Renal cortex interstitium (tissue), 11 donors: Measurements from ENCODE around the gene PARVB. TPM values are rescaled to one million over a fixed set of nuclear protein-coding genes. Genes with fewer than 3 reads are reported as not detected.
"Not testable (repeated sequence)": the region's sequence is repeated elsewhere in the genome, so short reads cannot be mapped to it uniquely, and the experiment has no call there.

ENCODE experiments used
- DNase-seq, 11 donors: peaks; one replicate each; pipeline ENCODE4 v3.0.0-alpha.2; 2013; ENCODE audit warnings: low read depth in 9 of 11, low spot score in 4 of 11; ENCODE audit errors: extremely low read depth in 1 of 11
- polyA plus RNA-seq, 3 donors: library from polyadenylated mRNA; unstranded; fragments of 120-200 nt; gene quantifications; one replicate each; pipeline ENCODE4 v1.2.1, GENCODE V29; 2013; ENCODE audit not compliant: insufficient read length in 3 of 3

The PARVB gene
- polyA plus RNA-seq, 3 donors: 16.2 to 21.7 (median 20.2) TPM

DNA sequence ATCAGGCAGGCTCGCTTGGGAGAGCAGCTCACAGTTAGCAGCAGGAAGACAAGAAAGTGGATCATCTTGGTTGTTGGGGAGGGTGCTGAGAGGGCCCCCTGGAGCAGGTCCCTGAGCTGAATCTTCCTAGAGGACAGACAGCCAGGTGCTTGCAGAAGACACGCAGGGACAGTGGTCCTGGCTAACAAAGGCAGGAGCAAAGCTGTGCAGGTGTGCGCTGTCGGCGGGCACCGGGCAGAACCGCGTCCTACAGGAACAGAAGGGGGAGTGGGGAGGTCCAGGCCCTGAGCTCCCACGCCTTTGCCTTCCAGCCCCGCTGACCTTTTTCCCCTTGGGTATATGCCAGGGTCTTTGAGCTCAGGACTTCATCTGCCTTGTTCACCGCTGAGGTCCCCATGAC is 30.1 kb upstream of the PARVB start:
- no peak for DNase-seq

DNA sequence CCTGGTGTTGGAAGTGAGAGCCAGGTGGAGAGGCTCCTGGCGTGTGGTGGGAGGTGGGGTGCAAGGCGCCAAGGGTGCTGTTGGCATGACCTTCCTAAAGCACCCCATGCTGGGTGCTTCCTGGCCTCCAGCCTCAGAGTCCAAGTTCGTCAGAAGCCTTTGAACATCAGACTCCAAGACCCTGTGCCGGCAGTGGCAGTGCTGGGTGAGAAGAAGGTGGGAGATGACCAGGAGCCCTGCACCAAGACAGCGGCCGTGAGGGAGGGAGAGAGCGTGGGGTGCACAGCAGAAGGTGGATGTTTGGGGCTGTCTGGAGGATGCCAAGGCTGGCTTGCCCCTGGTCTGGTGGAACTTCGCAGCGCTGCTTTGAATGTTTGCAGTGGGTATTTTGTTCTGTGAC is 29.7 kb upstream of the PARVB start:
- no peak for DNase-seq

DNA sequence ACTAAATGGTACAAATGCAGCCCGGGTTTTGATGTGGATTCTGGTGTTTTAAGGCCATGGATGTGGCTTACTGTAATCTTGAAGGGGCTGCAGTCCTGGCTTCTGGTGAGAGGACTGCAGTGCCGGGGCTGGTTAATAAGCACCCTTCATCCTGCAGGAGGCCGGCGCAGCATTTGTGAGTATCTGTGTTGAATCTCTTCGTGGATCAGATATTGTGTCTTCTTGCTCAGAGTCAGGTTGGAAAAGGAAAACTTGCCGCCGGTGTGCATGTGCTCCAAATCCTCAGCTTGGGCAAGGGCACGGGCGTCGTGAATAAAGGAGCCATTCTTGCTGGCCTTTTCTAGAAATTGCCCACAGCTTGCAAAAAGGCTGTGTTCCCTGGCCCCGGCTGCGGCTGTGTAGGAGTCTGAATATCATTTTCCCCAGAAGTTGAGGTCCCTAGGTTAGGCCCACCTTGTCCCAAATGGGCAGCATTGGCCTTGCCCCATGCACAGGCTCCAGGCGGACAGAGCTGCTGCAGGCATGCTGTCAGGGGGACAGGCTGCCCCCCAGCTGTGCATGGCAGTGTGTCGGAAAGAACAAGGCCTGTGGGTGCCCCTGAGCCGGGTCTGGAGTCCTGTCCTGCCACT is 28.9 kb upstream of the PARVB start:
- DNase-seq: no peak

DNA sequence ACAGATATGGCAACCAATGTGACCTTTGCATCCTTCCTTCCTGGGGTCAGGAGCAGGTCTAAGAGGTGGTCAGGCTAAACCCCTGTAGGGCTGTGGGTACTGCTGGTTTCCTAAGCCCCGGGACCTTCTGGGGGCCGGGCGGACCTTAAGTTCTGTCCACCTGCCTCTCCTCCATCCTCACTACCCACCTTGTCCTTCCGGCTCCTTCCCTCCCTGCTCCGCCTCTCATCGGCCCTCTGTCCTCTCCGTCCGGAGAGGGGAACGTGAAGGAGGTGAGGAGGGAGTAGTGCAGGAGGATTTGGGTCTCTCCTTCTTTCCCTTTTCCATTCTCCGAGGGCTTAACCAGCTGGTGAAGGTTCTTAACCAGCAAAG is 28.3 kb upstream of the PARVB start:
- DNase-seq: no peak

DNA sequence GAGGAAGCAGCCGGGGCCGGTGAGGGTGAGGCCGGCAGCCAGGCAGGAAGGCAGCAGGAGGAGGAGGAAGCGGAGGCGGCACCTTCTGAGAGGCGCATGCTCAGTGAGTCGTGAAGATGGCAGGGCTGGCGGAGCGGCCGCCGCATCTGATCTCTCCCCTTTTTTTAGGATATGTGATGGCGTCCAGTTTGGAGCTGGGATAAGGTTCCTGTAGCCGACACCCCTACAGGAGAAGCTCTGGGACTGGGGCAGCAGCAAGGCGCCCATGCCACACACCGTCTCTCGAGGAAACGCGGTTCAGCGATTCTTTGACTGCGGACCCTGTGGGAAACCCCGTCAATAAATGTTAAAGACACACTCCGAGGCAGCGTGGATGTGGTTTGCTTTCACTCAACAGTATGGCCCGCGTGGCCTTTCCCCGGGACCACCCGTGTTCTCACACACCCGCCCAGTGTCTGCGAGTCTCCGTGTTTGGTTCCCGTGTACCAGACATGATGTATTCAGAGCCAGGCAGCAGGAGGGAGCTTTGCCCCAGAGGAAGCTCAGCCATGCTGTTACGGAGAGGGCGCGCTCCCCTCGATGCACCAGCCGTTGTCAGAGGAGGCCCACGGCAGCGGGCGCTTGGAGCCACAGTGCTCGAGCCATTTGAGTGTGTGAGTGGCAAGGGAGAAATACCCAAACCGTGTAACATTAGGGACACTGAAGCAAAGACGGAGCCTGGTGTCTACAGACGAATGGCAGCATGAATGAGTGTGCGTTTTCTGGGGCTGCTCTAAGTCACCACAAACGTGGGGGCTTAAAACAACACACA is 27.7 kb upstream of the PARVB start:
- DNase-seq: no peak

GRCh38 chr22:43996981-43997265 is 27.2 kb upstream of the PARVB start:
- no peak for DNase-seq

DNA sequence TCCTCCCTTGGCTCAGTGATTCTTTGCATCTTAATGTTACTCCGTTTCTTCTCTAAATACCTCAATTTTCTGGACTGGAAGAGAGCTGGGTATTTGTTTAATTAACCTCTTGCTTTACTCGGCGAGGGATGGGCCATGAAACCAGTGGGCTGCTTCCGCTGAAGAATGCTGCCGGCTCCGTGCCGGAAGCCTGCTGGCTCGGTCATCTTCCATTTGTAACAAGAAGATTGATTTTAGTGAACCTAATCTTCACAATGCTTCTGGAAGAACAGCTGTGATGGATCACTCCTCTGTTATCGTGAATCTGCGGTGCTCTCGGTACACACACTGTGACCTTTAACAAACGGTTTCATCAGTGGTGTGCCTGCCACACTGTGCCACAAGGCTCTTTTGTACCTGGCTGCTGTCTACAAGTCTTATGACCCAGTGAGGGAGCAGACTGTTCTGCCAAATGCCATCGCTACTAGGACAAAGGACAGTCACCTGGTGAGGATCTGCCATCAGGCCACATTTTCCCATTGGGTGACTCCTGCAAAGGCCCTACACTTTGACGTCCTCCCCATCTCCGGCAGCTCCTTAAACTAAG is 25.3 kb upstream of the PARVB start:
- DNase-seq: no peak

- no peak for DNase-seq
Observed at GRCh38 chr22:43999378-43999777, 24.7 kb upstream of the PARVB start.

DNA sequence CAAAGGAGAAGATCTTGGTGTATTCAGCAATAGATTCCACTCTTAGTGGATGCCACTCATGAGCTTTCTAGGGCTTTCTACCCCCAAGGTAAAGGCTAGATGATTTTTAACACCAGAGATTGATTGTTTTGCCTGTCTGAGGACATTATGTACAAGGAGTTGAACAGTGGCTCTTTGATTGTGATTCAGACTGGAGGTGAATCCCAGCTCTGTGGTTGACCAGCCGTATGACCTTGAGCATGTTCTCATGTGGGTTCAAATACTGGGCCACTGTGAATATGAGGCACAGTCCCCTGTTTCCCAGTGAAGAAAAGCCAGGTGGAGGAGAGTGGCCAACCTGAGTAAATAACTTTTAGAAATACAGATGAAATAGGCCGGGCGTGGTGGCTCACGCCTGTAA is 24.0 kb upstream of the PARVB start:
- no peak for DNase-seq

DNA sequence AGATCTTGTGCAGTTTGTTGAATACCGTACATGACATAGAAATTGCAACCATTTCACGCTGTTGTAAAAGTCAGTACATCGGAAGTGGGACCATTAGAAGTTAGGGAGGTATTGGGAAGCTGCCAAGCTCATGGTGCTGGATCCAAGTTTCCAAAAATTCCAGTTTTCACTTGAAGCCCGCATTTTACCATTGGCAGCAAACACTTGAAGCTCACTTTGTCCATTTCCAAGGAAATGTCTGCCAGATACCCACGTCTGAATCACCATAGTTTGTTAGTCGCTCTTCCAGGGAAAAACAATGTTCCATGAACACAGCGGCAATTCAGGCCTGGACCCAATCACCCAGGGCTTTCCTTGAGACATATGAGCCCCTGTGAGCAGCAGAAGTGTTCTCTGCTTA is 22.6 kb upstream of the PARVB start:
- no peak for DNase-seq

GRCh38 chr22:44002324-44002723 is 21.8 kb upstream of the PARVB start:
- no peak for DNase-seq

- no peak for DNase-seq
Observed at GRCh38 chr22:44002997-44003396, 21.1 kb upstream of the PARVB start.

GRCh38 chr22:44003405-44004103 is 20.5 kb upstream of the PARVB start:
- no peak for DNase-seq

DNA sequence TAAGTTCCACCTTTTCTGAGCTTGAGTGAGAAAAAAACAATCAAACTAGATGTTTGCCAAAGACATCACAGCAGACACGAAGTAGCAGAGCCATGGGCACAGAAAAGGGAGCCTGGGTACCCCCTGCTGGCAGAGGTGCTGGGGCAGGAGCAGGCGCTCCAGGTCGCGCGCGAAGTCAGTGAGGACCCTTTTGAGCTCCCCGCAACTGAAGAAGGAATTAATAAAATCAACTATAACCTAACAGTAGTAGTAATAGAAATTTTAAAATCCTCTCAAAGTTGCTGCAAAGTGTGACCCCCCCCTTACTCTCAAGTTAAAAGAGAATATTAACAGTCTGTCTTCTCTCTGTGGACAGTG is 20.0 kb upstream of the PARVB start:
- no peak for DNase-seq

- no peak for DNase-seq
Observed at GRCh38 chr22:44005524-44005923, 18.6 kb upstream of the PARVB start.

- no peak for DNase-seq
Observed at GRCh38 chr22:44012162-44012561, 11.9 kb upstream of the PARVB start.

DNA sequence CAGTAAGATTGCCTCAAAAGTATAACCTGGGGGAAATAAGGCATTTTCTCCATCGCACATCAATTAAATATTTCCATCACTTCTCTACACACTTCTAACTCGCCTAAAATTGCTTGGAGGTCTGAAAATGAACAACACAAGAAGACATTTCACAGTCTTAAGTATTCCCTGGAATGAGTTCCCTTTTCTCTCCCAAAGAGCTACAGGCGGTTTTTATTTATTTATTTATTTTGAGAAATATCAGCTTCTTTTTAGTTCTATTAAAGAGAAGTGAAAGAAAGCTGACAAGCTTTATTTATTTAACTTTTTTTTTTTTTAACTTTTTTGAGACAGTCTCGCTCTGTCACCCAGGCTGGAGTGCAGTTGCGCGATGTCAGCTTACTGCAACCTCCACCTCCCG is 11.5 kb upstream of the PARVB start:
- no peak for DNase-seq

DNA sequence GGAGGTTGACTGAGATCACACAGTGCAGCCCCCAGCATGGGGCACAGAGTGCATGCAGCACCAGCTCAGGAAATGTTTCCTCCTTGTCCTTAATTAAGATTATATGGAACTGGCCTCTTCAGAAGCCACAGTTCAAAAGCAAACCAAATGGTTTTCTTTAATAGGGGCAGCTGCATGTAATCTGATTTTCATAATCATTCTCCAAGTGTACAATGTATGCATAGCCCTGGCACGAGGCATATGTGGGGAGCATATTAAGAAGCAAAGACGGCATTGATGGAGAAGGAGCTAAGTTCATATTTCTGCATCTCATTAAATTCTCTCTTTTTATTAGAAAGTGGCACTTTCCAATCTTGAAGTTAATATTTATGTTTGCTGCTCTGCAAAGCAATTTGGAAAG is 9.9 kb upstream of the PARVB start:
- DNase-seq: no peak

DNA sequence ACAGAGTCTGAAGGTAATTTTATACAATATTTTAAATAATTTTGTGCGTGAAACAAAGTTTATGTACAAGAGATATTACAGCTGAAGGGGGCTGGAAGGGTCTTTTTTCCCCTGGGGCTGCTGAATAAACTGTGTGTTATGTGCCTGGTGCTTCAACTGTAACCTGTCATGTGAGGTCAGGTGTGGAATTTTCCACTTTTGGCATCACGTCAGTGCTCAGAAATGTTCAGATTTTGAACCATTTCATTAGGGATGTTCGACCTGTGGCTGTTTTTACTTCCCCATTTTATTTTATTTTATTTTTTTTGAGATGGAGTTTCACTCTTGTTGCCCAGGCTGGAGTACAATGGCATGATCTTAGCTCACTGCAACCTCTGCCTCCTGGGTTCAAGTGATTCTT is 7.5 kb upstream of the PARVB start:
- DNase-seq: not testable (repeated sequence)

- no peak for DNase-seq
Observed at GRCh38 chr22:44018594-44018993, 5.5 kb upstream of the PARVB start.
